IPS DF 4.7 (cell line): ENCODE results near the gene SOX15.

Source experiments
- DNase-seq: peaks from one replicate; pipeline ENCODE4 v3.0.0-alpha.2; 2013; ENCODE audit warnings: low spot score; ENCODE audit errors: extremely low read depth

The SOX15 gene

GRCh38 chr17:7557775-7558543, 31.9 kb downstream of the SOX15 start:
- DNase-seq, result no peak

DNA sequence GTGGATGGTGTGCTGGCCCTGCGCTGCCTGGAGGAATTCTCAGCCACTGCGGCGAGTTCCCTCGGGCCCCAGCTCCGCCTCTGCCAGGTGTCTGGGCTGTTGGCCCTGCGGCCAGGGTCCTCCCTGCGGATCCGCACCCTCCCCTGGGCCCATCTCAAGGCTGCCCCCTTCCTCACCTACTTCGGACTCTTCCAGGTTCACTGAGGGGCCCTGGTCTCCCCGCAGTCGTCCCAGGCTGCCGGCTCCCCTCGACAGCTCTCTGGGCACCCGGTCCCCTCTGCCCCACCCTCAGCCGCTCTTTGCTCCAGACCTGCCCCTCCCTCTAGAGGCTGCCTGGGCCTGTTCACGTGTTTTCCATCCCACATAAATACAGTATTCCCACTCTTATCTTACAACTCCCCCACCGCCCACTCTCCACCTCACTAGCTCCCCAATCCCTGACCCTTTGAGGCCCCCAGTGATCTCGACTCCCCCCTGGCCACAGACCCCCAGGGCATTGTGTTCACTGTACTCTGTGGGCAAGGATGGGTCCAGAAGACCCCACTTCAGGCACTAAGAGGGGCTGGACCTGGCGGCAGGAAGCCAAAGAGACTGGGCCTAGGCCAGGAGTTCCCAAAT, 32.6 kb downstream of the SOX15 start:
- no peak for DNase-seq

DNA sequence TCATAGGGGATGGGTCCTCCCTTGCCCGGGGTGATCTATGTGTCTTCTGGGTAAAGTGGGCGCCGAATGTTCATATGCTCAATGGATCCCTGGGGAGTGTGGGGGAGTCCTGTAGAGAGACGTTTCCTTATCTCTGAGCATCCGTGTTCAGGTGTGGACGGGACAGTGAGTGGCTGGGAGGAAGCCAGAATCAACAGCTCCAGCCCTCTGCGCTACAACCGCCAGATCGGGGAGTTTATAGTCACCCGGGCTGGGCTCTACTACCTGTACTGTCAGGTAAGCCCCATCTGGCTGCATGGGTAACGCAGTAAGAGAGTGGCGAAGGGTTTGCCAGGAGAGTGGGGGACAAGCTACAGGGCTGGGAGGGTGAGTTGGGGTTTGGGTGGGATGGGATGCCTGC, 33.3 kb downstream of the SOX15 start:
- DNase-seq, result no peak

GRCh38 chr17:7555320-7555948, 34.5 kb downstream of the SOX15 start:
- no peak for DNase-seq

GRCh38 chr17:7553356-7553755, 36.5 kb downstream of the SOX15 start:
- no peak for DNase-seq

DNA sequence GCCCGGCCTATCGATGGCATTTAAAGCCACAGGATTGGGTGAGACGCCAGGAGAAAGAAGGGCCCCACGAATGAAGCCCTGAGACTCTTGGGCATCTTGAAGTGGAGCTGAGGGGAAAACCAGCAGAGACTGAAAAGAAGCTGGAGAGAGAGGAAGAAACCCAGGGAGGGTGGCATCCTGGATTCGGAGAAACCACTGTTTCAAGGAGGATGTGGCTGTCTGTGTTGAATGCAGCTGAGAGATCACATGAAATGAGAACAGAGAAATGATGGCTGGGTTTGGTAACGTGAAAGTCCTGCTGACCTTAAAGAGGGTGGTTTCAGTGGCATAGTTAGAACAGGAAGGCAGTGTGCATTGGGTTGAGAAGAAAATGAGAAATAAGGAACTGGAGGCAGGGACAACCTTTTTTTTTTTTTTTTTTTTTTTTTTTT, 37.3 kb downstream of the SOX15 start:
- DNase-seq, result no peak

- no peak for DNase-seq
Measured at GRCh38 chr17:7551396-7551795, 38.5 kb downstream of the SOX15 start.

- DNase-seq, result no peak
Measured at GRCh38 chr17:7550344-7550743, 39.5 kb downstream of the SOX15 start.

DNA sequence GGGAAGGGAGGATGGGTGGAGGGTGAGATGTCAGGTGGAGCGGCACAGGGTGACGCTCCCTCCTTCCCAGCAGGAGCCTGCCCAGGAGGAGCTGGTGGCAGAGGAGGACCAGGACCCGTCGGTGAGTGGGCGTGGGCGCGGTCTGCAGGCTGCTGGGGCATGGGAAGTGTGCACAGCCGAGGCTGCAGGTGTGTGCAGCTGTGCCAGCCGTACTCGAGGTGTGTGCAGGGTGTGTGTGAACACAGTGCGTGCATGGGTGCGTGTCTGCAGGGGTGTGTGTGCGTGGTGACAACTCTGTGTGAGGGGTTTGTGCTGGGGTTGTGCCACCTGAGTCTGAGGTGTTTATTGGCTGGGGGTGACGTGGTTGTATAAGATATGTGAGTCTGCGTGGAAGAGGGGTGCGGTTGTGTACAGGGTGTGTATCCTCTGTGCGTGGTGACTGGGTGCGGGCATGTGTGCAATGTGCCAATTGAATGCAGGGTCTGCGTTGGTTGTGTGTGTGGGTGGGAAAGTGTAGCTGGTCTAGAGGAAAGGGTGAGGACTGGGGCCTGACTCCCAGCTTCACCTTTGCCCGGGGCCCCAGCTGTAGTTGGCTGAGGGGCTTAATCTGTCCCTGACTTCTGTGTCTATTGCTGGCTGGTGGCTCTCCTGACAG, 40.4 kb downstream of the SOX15 start:
- DNase-seq, result no peak

- no peak for DNase-seq
Measured at GRCh38 chr17:7548585-7549400, 41.1 kb downstream of the SOX15 start, which contains the start of gene TNFSF12. Gene TNFSF12 (plus strand): TSS chr17:7549058. CDS start chr17:7549154, 96 bp downstream.

GRCh38 chr17:7544911-7545310, 45.0 kb downstream of the SOX15 start:
- no peak for DNase-seq

DNA sequence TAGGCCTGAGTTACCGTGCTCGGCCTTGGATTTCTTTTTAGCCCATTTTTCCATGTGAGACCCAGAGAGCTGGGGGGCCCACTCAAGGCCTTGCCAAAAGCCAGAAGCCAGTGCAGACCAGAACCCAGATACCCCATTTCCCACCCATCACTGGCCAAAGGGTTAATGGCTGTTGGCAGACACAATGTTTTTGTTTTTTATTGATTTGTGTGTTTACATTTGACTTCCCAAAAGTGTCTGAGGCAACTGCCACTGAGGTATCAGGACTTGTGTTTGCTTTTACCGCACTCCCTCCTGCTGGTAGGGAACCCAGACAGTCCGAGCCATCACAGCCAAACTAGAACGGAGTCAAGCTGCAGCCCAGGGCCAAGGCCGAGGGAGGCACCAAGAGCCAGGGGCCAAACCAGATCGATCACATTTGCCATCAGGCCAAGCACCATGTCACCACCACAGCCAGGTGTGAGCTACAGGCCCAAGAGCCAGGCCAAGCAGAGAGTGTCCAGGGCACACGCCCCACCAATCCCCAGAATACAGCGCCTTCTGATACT, 48.7 kb downstream of the SOX15 start:
- no peak for DNase-seq

- DNase-seq, result no peak
Measured at GRCh38 chr17:7538891-7539545, 50.9 kb downstream of the SOX15 start.
